ENCODE results near the gene ARHGEF7. TPM values are rescaled to one million over a fixed set of nuclear protein-coding genes. Genes with fewer than 3 reads are reported as not detected.

ARHGEF7 gene
- total RNA-seq, 4 donors from 2014 or later, result 64.2 to 127 (median 88.2) TPM

- TF ChIP-seq POLR2A (IDR thresholded peaks at IDR 0.05) (no peak), CTCF (IDR thresholded peaks at IDR 0.05) (no peak)
Measured at GRCh38 chr13:111132948-111133347, 17.8 kb downstream of the ARHGEF7 start.

GRCh38 chr13:111139452-111139851, 24.3 kb downstream of the ARHGEF7 start:
- no peaks in the 10 kb centered on the region for H3K4me1 ChIP-seq
- no peaks in the 10 kb centered on the region for H3K9me3 ChIP-seq
- intact Hi-C loops (cut with DNase I), result no loop called here
- TF ChIP-seq CTCF (IDR thresholded peaks at IDR 0.05), result no peak
- no peak for TF ChIP-seq POLR2A (IDR thresholded peaks at IDR 0.05)
- H3K36me3 ChIP-seq, result no peaks in the 10 kb centered on the region
- no peaks in the 10 kb centered on the region for H3K27me3 ChIP-seq
- H3K4me3 ChIP-seq (replicated peaks in 1 of 3), result no peak overlapping the region
- DNase-seq, result no peak
- 87 to 91% methylated on average over 9 of the region's 9 CpGs for WGBS, 2 donors
- no peak overlapping the region for H3K27ac ChIP-seq

More at GRCh38 chr13:111132948-111133347, 17.8 kb downstream of the ARHGEF7 start:
- Histone ChIP-seq H3K4me3 (replicated peaks in 1 of 3) (no peak overlapping the region), H3K27ac (no peak overlapping the region), H3K36me3 (no peaks in the 10 kb centered on the region), H3K9me3 (no peaks in the 10 kb centered on the region), H3K4me1 (no peaks in the 10 kb centered on the region), H3K27me3 (no peaks in the 10 kb centered on the region)
- 85 to 90% methylated on average over 7 of the region's 7 CpGs for WGBS, 2 donors
- DNase-seq, result no peak
- intact Hi-C loops (cut with DNase I), result no loop called here

GRCh38 chr13:111139873-111140561, 24.9 kb downstream of the ARHGEF7 start:
- TF ChIP-seq CTCF (IDR thresholded peaks at IDR 0.05) (no peak), POLR2A (IDR thresholded peaks at IDR 0.05) (no peak)
- intact Hi-C loops (cut with DNase I), result no loop called here
- no peak overlapping the region for H3K27ac ChIP-seq
- H3K4me1 ChIP-seq, result no peaks in the 10 kb centered on the region
- H3K27me3 ChIP-seq, result no peaks in the 10 kb centered on the region
- 86 to 89% methylated on average over 9 of the region's 9 CpGs for WGBS, 2 donors
- no peaks in the 10 kb centered on the region for H3K9me3 ChIP-seq
- no peaks in the 10 kb centered on the region for H3K36me3 ChIP-seq
- H3K4me3 ChIP-seq (replicated peaks in 1 of 3), result no peak overlapping the region
- DNase-seq, result no peak

GRCh38 chr13:111140562-111141105, 25.5 kb downstream of the ARHGEF7 start:
- Histone ChIP-seq H3K36me3 (no peaks in the 10 kb centered on the region), H3K9me3 (no peaks in the 10 kb centered on the region), H3K4me3 (replicated peaks in 1 of 3) (no peak overlapping the region), H3K27ac (no peak overlapping the region), H3K27me3 (no peaks in the 10 kb centered on the region), H3K4me1 (no peaks in the 10 kb centered on the region)
- TF ChIP-seq CTCF (IDR thresholded peaks at IDR 0.05), result no peak
- no peak for TF ChIP-seq POLR2A (IDR thresholded peaks at IDR 0.05)
- no peak for DNase-seq
- intact Hi-C loops (cut with DNase I), result no loop called here
- WGBS, 2 donors, result 83 to 90% methylated on average over 6 of the region's 6 CpGs

GRCh38 chr13:111142472-111142871, 27.4 kb downstream of the ARHGEF7 start:
- TF ChIP-seq POLR2A (IDR thresholded peaks at IDR 0.05) (no peak), CTCF (IDR thresholded peaks at IDR 0.05) (no peak)
- Histone ChIP-seq H3K27me3 (no peaks in the 10 kb centered on the region), H3K4me3 (replicated peaks in 1 of 3) (no peak overlapping the region), H3K9me3 (no peaks in the 10 kb centered on the region), H3K27ac (no peak overlapping the region), H3K4me1 (no peaks in the 10 kb centered on the region), H3K36me3 (no peaks in the 10 kb centered on the region)
- no peak for DNase-seq
- 65 to 78% methylated on average over 1 of the region's 1 CpG for WGBS, 2 donors
- intact Hi-C loops (cut with DNase I), result no loop called here

All from thyroid gland (tissue), 4 donors.